NCI-H345 treated with DMSO at 0.1 percent for 48 hours (cell line): ENCODE data around the gene THAP4.

ENCODE experiments used
- DNase-seq: peaks from one replicate; lab custom pipeline; 2025; ENCODE audit not compliant: unreplicated experiment; lab: John Stamatoyannopoulos, UW

The THAP4 gene

GRCh38 chr2:241637018-241637794 is at the start of gene THAP4, which contains the start of gene ATG4B:
Gene THAP4, minus strand, starts transcription at chr2:241637158. Its CDS starts 141 bp downstream, at chr2:241637017.
Gene ATG4B, plus strand, starts transcription at chr2:241637693. Its CDS starts 22 bp downstream, at chr2:241637715.
- peak; percentile 78 for DNase-seq

- DNase-seq, result no peak
These were observed 49.3 kb upstream of the THAP4 start for GRCh38 chr2:241686324-241686649.

- DNase-seq, result no peak
These were observed 44.1 kb upstream of the THAP4 start for GRCh38 chr2:241680827-241681599.

GRCh38 chr2:241680044-241680443 is 43.1 kb upstream of the THAP4 start:
- DNase-seq, result no peak

- DNase-seq, result no peak
These were observed 42.0 kb upstream of the THAP4 start for GRCh38 chr2:241678784-241679540.

GRCh38 chr2:241678307-241678706 is 41.3 kb upstream of the THAP4 start:
- no peak for DNase-seq

- no peak for DNase-seq
These were observed 40.4 kb upstream of the THAP4 start for GRCh38 chr2:241677392-241677791.

GRCh38 chr2:241676665-241677064 is 39.7 kb upstream of the THAP4 start:
- no peak for DNase-seq

- DNase-seq, result no peak
These were observed 38.9 kb upstream of the THAP4 start for GRCh38 chr2:241675885-241676284.

- DNase-seq, result no peak
These were observed 37.1 kb upstream of the THAP4 start for GRCh38 chr2:241673797-241674725.

- no peak for DNase-seq
These were observed 36.3 kb upstream of the THAP4 start for GRCh38 chr2:241673189-241673663.

- DNase-seq, result no peak
These were observed 35.6 kb upstream of the THAP4 start for GRCh38 chr2:241672243-241673188.

- DNase-seq, result no peak
These were observed 34.7 kb upstream of the THAP4 start for GRCh38 chr2:241671457-241672240.

- no peak for DNase-seq
These were observed 33.6 kb upstream of the THAP4 start for GRCh38 chr2:241670333-241671110.

GRCh38 chr2:241668839-241669238 is 31.9 kb upstream of the THAP4 start:
- DNase-seq, result no peak

- no peak for DNase-seq
These were observed 31.4 kb upstream of the THAP4 start for GRCh38 chr2:241668354-241668753.

- no peak for DNase-seq
These were observed 29.9 kb upstream of the THAP4 start for GRCh38 chr2:241666627-241667400.
